Nephron (organoid): ENCODE data around the gene MATN3.

Source experiments
- H3K27ac Mint-ChIP-seq, 3 experiments: 2 replicates each; pipeline ENCODE4 v1.8.0; 2020; ENCODE audit warnings: mixed read lengths in 3 of 3, mild to moderate bottlenecking in 2 of 3, moderate library complexity in 1 of 3
- H3K27me3 Mint-ChIP-seq: 2 replicates; pipeline ENCODE4 v1.8.0; 2021; ENCODE audit warnings: low read depth, mild to moderate bottlenecking, moderate library complexity, mixed read lengths
- H3K36me3 Mint-ChIP-seq: 2 replicates; pipeline ENCODE4 v1.8.0; 2020; ENCODE audit warnings: low read depth, mixed read lengths
- H3K4me1 Mint-ChIP-seq: 2 replicates; pipeline ENCODE4 v1.8.0; 2020; ENCODE audit warnings: mixed read lengths
- H3K4me3 Mint-ChIP-seq, 3 experiments: 2 replicates each; pipeline ENCODE4 v1.8.0; 2020; ENCODE audit warnings: mild to moderate bottlenecking in 3 of 3, mixed read lengths in 3 of 3, moderate library complexity in 2 of 3
- H3K9me3 Mint-ChIP-seq: 2 replicates; pipeline ENCODE4 v1.8.0; 2020; ENCODE audit warnings: mixed read lengths
- CTCF ChIP-seq, 3 experiments: fragments of 200-600 bp; sonication (generic); IDR thresholded peaks; one replicate each; pipeline ENCODE4 v1.5.0; 2021; ENCODE audit warnings: antibody characterized with exemption in 3 of 3; ENCODE audit not compliant: unreplicated experiment in 3 of 3

The MATN3 gene

GRCh38 chr2:20012282-20013125, at the start of gene MATN3:
TSS of gene MATN3 (minus strand) at chr2:20012668. CDS start at chr2:20012631, 37 bp downstream.
- Mint-ChIP-seq H3K9me3 (peaks cover 9% of the 10 kb centered on the region), H3K4me3 (peak within 1 kb of the TSS; percentile 87 to 90 (median 89)), H3K27ac (peak within 1 kb of the TSS; percentile 2 to 63 (median 27)), H3K4me1 (peaks cover 12% of the 10 kb centered on the region), H3K27me3 (peaks cover 40% of the 10 kb centered on the region), H3K36me3 (no peaks in the 10 kb centered on the region)
- no peak for TF ChIP-seq CTCF (IDR thresholded peaks at IDR 0.05; ENCODE audit: unreplicated experiment in 3 of 3)

GRCh38 chr2:20061940-20062339, 49.5 kb upstream of the MATN3 start:
- TF ChIP-seq CTCF (IDR thresholded peaks at IDR 0.05; ENCODE audit: unreplicated experiment in 3 of 3), result no peak
- peak overlapping the region in 2 of 3 experiments; percentile 96 to 99 for H3K27ac Mint-ChIP-seq

GRCh38 chr2:20061476-20061875, 49.0 kb upstream of the MATN3 start:
- no peak for TF ChIP-seq CTCF (IDR thresholded peaks at IDR 0.05; ENCODE audit: unreplicated experiment in 3 of 3)
- Mint-ChIP-seq H3K27me3 (no peaks in the 10 kb centered on the region), H3K36me3 (no peaks in the 10 kb centered on the region), H3K27ac (peak overlapping the region in 2 of 3 experiments; percentile 74 to 85), H3K9me3 (peaks cover 14% of the 10 kb centered on the region), H3K4me1 (peaks cover 47% of the 10 kb centered on the region), H3K4me3 (no peak overlapping the region)

More at GRCh38 chr2:20061940-20062339, 49.5 kb upstream of the MATN3 start:
- Mint-ChIP-seq H3K4me1 (peaks cover 49% of the 10 kb centered on the region), H3K9me3 (peaks cover 14% of the 10 kb centered on the region), H3K4me3 (no peak overlapping the region), H3K27me3 (no peaks in the 10 kb centered on the region), H3K36me3 (no peaks in the 10 kb centered on the region)

- no peak for TF ChIP-seq CTCF (IDR thresholded peaks at IDR 0.05; ENCODE audit: unreplicated experiment in 3 of 3)
- Mint-ChIP-seq H3K27me3 (no peaks in the 10 kb centered on the region), H3K27ac (peak overlapping the region in 1 of 3 experiments; percentile 85), H3K9me3 (peaks cover 9% of the 10 kb centered on the region), H3K4me3 (no peak overlapping the region), H3K4me1 (peaks cover 34% of the 10 kb centered on the region), H3K36me3 (no peaks in the 10 kb centered on the region)
These were observed 47.6 kb upstream of the MATN3 start for GRCh38 chr2:20060106-20060505.

GRCh38 chr2:20057268-20057667, 44.8 kb upstream of the MATN3 start:
- peaks cover 16% of the 10 kb centered on the region for H3K4me1 Mint-ChIP-seq
- no peaks in the 10 kb centered on the region for H3K36me3 Mint-ChIP-seq

More at GRCh38 chr2:20057268-20057667, 44.8 kb upstream of the MATN3 start:
- Mint-ChIP-seq H3K27me3 (no peaks in the 10 kb centered on the region), H3K9me3 (no peaks in the 10 kb centered on the region), H3K27ac (no peak overlapping the region), H3K4me3 (no peak overlapping the region)
- no peak for TF ChIP-seq CTCF (IDR thresholded peaks at IDR 0.05; ENCODE audit: unreplicated experiment in 3 of 3)
